MG63 (cell line): Measurements from ENCODE around the gene IGDCC3. TPM values are rescaled to one million over a fixed set of nuclear protein-coding genes. Genes with fewer than 3 reads are reported as not detected.

ENCODE experiments used
- DNase-seq: peaks from one replicate; pipeline ENCODE4 v3.0.0-alpha.2; 2020
- H3K27me3 ChIP-seq: fragments of 250-450 bp; sonication (Bioruptor Pico); 2 replicates; pipeline ENCODE4 v1.5.1; 2020; ENCODE audit warnings: mild to moderate bottlenecking, moderate library complexity
- H3K36me3 ChIP-seq: fragments of 250-450 bp; sonication (Bioruptor Pico); 2 replicates; pipeline ENCODE4 v1.5.1; 2020; ENCODE audit warnings: mild to moderate bottlenecking, moderate library complexity
- H3K4me3 ChIP-seq: fragments of 250-450 bp; sonication (Bioruptor Pico); 2 replicates; pipeline ENCODE4 v1.5.1; 2020; ENCODE audit warnings: mild to moderate bottlenecking, moderate library complexity
- H3K9me3 ChIP-seq: fragments of 250-450 bp; sonication (Bioruptor Pico); 2 replicates; pipeline ENCODE4 v1.5.1; 2020; ENCODE audit warnings: mild to moderate bottlenecking, moderate library complexity
- total RNA-seq: library from RNA; depleted of rRNA; stranded (reverse); fragments of >200 nt; shearing (Covaris generic); gene quantifications from 2 replicates; pipeline ENCODE4 v1.2.3, GENCODE V29; 2014; ENCODE audit warnings: low replicate concordance

Gene IGDCC3
- total RNA-seq, 1 experiment from 2014 or later = not detected

DNA sequence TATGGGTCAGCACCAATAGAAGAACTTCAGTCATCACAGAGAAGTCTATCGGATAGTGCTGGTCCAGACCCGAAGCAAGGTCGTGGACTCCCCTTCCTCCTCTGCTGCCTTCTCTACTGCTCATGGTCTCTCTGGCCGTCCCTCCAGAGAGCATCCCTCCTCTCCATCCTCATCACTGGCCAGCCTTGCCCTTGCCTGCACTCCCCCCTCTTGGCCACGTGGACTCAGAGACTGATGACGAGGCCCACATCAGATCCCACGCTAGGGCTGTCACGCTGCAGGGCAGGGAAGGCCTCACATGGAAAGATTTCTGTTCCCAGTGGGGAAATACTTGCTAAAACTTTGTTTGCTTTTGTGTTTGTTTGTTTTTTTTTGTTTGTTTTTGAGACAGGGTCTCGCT lies 35.3 kb downstream of the IGDCC3 start:
- no peaks in the 10 kb centered on the region for H3K9me3 ChIP-seq
- H3K4me3 ChIP-seq = no peak overlapping the region
- no peaks in the 10 kb centered on the region for H3K27me3 ChIP-seq
- DNase-seq = no peak
- H3K36me3 ChIP-seq = no peaks in the 10 kb centered on the region

DNA sequence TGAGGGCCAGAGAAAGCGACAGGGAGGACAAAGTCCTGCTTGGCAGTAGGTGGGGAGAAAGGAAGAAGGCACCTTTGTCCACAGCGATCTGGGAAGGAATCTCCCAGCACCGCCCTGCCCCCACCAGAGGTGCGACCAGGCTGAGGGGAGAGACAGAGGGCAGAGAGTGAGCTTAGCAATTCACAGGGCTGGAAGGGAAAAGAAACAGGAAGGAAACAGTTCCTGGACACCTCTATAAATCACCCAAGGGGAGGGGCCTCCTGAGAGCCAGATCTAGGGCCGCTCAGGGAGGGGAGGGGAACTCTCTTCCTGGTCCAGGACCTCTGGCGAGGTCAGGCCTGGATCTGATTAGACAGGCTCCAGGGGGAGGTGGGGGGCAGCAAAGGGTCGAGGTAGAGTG lies 37.9 kb downstream of the IGDCC3 start:
- no peaks in the 10 kb centered on the region for H3K9me3 ChIP-seq
- no peaks in the 10 kb centered on the region for H3K27me3 ChIP-seq
- DNase-seq = no peak
- H3K4me3 ChIP-seq = no peak overlapping the region
- no peaks in the 10 kb centered on the region for H3K36me3 ChIP-seq

DNA sequence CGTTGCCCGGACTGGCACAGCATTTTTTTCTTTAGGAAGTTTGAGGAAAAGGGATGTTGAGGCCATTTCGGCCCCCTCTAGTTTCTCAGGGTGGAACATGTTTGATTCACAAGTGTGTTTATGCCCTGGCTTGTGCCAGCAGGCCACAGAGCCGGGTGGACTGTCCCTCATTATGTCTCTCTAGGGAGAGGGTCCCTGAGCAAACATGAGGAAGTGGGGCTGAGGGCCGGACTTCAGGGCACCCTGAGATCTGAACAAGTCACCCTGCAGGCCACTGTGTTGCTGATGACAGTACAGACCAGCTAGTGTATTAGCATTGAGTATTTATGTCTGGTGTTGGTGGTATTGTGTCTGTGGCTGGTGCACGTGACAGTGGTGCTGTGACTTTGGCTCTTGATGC lies 38.4 kb downstream of the IGDCC3 start:
- Histone ChIP-seq H3K36me3 (no peaks in the 10 kb centered on the region), H3K27me3 (no peaks in the 10 kb centered on the region), H3K4me3 (no peak overlapping the region), H3K9me3 (no peaks in the 10 kb centered on the region)
- DNase-seq = no peak

DNA sequence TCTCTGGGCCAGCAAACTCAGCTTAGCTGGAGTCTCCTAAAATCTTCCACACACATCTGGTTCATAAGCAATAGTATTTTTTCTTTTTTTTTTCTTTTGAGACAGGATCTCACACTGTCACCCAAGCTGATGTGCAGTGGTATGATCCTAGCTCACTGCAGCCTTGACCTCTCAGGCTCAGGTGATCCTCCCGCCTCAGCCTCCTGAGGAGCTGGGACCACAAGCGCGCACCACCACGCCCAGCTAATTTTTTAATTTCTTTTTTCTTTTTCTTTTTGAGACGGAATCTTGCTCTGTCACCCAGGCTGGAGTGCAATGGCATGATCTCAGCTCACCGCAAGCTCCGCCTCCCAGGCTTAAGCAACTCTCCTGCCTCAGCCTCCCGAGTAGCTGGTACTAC lies 39.0 kb downstream of the IGDCC3 start:
- Histone ChIP-seq H3K27me3 (no peaks in the 10 kb centered on the region), H3K9me3 (no peaks in the 10 kb centered on the region), H3K4me3 (no peak overlapping the region), H3K36me3 (no peaks in the 10 kb centered on the region)
- DNase-seq = no peak

DNA sequence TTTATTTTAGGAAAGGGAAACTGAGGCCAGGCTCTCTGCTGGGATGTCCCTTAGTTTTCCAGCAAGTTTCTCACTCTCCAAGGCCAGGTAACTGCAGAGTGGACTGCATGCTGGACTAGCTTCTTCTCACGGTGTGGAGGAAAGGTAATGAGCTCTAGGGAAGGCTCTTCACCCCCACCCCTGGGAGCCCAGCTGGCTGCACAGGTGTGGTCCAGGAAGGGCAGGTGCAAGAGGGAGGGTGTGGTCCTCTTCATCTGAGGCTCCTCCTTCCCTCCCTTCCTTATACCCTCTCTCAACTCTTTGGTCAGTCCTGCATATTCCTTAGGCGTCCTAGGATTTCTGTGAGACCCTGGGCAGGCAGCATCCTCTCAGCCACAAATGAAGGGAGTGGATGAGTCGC lies 39.4 kb downstream of the IGDCC3 start:
- no peak overlapping the region for H3K4me3 ChIP-seq
- DNase-seq = no peak
- H3K27me3 ChIP-seq = no peaks in the 10 kb centered on the region
- no peaks in the 10 kb centered on the region for H3K36me3 ChIP-seq
- H3K9me3 ChIP-seq = no peaks in the 10 kb centered on the region

DNA sequence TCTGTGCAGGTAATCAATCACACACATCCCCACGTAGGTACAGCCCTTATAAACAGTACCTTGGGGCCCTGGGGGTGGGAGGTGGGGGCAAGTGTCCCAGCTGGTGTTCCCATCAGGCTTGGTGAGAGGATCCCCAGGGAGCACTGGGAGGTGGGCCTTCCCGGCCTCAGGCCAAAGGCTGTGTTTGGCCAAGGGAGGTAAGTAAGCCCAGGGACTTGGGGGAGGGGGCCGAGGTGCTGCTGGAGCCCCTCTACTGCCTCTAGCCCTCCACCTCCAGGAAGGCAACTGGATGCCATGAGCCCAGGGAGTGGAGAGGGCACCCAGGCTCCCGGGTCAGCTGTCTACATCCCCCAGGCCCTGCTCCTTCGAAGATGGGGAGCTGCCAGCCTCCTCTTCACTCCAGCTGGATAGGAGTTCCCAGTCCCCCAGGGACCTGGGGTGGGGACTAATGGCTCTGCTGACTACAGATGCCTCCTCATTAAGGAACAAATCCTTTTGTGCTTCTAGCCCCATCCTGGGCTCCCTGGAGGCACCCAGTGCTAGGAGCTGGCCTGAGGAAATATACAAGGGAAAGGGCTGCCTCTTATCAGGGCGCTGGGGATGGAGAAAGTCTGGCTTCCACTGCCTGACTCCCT lies 40.2 kb downstream of the IGDCC3 start:
- H3K4me3 ChIP-seq = no peak overlapping the region
- DNase-seq = no peak
- H3K36me3 ChIP-seq = no peaks in the 10 kb centered on the region
- H3K27me3 ChIP-seq = no peaks in the 10 kb centered on the region
- H3K9me3 ChIP-seq = no peaks in the 10 kb centered on the region

DNA sequence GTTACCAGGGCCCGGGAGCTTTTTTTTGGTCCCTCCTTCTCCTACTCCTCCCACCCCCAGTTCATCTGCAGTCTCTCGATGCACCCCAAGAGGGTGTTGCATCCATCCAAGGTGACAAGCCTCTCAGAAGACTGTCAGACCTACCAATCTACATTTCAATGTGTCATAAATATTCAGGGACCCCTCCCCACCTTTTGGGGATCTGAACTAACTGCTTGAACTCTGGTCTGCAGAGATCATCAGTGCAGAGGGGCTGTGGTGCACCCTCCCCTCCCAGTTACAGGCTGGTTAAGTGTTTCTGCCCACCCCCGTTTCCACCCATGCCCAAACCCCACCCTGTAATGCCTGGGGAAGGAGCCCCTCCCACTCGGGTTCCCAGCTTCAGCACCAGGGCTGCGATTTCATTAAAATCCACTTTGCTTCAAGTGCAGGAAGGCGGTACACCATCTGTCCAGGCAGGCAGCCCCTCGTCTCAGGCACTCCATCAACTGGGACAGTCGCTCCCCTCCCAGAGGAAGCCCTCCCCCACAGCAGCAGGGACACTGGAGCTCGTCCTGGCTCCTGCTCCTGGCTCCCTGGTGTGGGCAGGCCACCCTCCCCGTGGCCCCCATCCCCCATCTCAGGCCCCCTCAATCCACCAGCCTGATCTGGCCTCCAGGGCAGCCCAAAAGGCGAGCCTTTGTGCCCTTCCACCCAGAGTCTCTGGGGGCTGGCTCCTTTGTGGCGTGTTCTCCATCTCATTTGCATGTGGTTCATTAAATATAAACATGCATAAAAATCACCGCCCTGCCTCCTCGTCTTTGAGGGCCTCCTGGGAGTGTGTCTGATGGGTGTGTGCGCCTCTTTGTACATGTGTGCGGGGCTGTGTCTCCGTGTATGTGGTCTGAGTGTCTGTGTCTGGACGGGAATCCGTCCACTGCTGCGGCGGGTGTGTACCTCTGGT lies 41.0 kb downstream of the IGDCC3 start:
- H3K27me3 ChIP-seq = no peaks in the 10 kb centered on the region
- DNase-seq = no peak
- H3K4me3 ChIP-seq = no peak overlapping the region
- H3K9me3 ChIP-seq = no peaks in the 10 kb centered on the region
- no peaks in the 10 kb centered on the region for H3K36me3 ChIP-seq

DNA sequence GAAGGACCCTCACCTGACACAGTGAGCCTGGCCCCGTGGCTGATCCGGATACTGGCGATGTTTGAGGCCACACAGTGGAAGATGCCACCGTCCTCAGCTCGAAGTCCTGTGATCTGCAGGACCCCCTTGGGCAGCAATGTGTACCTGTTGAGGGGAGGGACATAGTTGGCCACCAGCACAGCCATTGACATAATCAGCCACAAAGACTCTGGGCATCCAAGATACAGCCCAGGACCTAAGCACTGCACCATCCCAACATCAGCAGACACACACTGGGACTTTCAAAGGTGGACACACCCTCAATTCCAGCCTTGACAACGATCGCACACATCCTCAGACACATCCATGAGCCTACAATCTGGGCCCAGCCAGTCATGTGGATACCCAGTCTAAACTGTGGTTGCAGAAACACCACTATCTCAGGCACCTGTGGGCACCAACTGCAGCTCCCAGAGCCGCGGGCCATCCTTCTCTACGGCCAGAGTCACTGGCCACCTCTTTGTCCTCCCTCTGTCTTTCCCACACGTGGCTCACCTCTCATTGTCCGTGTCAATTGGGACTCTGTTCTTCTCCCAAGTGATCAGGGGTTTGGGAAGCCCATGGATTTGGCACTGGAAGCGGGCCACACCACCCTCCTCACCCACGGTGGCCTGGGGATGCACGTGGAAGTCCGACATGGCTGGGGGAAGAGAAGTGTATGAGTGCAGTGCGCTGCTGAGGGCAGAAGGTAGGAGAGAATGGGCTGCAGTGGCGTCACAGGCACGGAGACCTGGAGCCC lies 42.3 kb downstream of the IGDCC3 start:
- no peak for DNase-seq
- H3K27me3 ChIP-seq = no peaks in the 10 kb centered on the region

DNA sequence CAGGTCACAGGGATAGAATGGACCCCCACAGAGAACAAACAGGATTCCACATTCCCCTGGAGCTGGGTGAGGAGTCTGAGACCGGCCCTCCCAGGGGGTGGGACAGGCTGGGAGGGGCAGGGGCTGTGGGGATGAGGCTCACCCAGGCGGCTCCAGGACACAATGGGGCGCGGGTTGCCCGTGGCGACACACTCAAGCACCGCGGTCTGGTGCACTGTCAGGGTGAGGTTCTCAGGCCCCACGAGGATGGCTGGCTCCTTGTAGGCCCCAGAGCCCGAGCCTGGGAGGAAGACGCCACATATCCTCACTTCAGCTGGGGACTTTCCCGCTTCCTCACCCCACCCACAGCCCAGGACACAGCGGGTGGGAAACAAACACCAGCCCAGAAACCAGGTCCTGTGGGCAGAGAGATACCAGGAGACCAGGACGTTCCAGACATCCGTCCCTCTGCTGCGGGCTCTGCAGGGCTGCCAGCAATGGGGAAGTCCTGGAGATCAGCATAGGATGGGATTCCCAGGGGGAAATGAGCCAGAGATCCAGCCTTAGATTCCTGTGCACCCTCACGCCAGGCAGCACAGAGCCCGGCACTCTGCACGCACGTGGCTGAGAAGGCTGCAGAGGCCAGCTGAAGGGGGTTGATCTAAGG lies 43.1 kb downstream of the IGDCC3 start:
- Histone ChIP-seq H3K36me3 (no peaks in the 10 kb centered on the region), H3K4me3 (no peak overlapping the region), H3K27me3 (no peaks in the 10 kb centered on the region), H3K9me3 (no peaks in the 10 kb centered on the region)
- no peak for DNase-seq

More for the DNA sequence above, 42.3 kb downstream of the IGDCC3 start:
- H3K4me3 ChIP-seq = no peak overlapping the region
- H3K36me3 ChIP-seq = no peaks in the 10 kb centered on the region
- no peaks in the 10 kb centered on the region for H3K9me3 ChIP-seq

DNA sequence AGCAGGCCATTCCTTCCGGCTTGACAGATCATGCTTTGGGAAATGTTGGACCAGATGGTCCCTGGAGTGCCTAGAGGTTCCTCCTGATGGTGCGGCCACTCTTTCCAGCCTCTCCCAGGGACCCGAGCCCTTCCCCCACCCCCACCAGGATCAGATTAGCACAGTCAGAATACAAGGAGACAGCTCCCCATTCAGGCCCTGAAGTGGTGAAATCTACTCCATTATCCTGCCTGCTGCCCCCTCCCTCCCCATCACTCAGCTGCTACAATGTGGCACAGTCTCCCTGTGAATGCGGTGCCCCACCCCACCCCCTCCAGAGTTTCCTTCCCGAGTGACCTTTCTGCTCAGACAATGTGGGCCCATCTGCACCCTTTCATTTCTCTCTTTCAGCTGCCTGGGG lies 43.9 kb downstream of the IGDCC3 start:
- H3K27me3 ChIP-seq = no peaks in the 10 kb centered on the region
- no peak overlapping the region for H3K4me3 ChIP-seq
- DNase-seq = no peak
- H3K9me3 ChIP-seq = no peaks in the 10 kb centered on the region
- no peaks in the 10 kb centered on the region for H3K36me3 ChIP-seq

DNA sequence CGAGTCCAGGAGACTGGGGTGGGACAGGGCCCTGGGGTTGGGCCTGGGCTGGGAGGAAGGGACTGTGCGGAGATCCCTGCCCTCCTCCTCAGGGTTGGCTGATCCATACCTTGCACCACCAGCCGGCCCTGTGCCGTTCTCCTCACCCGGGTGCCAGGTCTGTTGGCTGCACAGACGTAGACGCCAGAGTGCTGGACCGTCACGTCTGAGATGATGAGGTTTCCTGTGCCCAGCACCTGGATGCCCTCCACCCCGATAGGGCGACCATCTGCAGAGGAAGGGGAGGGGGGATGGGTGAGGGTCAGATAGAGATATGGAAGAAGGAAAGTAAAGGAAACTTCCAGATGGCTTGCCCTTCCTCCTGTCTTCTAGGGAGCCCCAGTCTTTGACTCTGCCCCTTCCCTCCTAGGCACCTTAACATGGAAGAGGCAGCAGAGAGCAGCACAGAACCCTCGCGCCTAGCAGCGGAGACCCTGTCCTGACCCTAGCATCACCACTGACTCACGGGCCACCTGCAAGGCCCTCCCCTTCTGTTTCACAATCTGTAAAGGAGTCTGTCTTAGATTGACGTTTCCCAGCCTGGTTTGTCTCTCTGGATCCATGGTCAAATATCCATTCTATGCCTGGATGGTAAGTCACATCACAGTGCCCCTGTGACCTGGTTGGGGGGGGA lies 44.5 kb downstream of the IGDCC3 start:
- no peaks in the 10 kb centered on the region for H3K27me3 ChIP-seq
- no peak for DNase-seq
- H3K4me3 ChIP-seq = no peak overlapping the region
- H3K9me3 ChIP-seq = no peaks in the 10 kb centered on the region
- no peaks in the 10 kb centered on the region for H3K36me3 ChIP-seq

DNA sequence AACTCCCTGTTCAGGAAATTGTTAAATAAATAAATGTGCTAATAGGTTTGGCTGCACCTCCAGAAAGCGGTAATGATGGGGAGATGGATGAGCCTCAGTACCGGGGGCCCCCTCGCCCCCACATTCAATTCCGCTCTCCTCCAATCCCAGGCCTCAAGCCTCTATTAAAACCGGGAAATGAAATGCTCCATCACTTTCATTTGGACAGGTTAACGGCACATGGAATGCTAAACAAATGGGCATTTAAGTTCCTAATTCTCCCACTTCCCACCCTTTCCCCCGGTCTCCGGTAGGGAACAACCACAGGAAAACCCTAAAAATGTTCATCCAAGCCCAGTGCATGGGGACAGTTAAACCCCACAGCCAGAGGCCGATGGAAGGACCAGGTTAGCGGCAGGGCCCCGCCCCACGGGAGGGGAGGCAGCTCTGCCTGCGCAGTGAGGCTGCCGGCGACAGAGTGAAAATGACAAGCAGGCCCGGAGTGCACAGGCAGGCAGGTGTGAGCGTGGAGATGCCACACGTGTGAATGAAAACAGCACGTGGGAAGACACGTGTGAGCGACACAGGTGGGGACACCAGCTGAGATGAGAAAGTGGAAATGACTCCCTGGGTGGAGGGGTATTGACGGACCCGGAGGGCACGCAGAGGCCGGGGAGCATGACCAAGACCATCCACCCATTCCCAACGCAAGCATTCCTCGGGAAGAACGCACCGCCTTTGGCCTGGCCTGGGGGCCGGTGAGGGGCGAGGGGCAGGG lies 45.2 kb downstream of the IGDCC3 start:
- DNase-seq = no peak
- Histone ChIP-seq H3K9me3 (no peaks in the 10 kb centered on the region), H3K4me3 (no peak overlapping the region), H3K27me3 (no peaks in the 10 kb centered on the region), H3K36me3 (no peaks in the 10 kb centered on the region)

DNA sequence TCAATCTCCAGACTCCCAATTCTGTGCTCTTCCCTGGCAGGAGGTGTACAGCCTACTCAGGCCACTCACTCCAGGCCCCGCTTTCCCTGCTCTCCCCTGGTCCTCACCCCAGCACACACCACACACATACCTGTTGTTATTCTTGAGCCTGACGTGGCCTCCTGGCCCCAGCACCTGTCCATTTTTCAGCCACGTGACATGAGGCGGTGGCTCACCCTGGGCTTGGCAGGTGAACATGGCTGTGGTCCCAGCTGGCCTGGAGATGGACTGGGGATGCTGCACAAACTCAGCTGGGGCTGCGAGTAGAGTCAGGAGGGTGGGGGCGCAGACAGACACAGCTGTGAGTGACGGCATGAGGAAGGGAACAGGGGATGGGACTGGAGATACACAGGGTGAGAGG lies 46.0 kb downstream of the IGDCC3 start:
- H3K27me3 ChIP-seq = no peaks in the 10 kb centered on the region
- no peaks in the 10 kb centered on the region for H3K36me3 ChIP-seq
- H3K4me3 ChIP-seq = no peak overlapping the region
- DNase-seq = no peak
- no peaks in the 10 kb centered on the region for H3K9me3 ChIP-seq

DNA sequence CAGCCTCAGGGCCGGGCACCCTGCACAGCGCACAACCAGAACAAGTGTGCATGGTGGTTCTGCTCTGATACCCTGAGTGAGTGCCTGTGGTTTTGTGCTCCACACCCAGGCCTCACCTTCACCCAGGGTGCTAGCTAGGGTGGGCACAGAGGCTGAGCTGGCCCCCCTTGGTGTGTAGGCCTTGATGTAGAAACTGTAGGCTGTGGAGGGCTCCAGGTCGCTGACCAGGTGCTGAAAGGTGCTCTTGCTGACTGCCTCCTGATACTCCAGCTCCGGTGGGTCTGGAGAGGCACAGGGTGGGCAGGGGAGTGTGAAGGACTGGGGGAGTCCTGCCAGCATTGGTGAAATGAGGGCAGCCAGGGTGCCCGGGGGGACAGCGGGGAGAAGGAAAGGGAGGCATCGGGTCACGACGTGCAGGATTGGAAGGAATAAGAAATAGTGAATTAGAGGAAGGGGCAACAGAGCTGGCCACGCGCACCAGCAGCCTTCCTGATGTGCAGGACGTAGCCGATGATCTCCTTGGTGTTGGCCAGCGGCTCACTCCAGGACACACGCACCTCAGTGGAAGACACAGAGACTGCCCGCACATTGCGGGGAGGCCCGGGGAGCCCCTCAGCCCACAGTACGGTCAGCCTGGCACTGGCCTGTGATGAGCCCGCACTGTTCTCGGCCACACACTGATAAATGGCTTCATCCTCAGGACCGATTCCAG lies 46.7 kb downstream of the IGDCC3 start:
- Histone ChIP-seq H3K36me3 (no peaks in the 10 kb centered on the region), H3K4me3 (no peak overlapping the region), H3K27me3 (no peaks in the 10 kb centered on the region), H3K9me3 (no peaks in the 10 kb centered on the region)
- no peak for DNase-seq

DNA sequence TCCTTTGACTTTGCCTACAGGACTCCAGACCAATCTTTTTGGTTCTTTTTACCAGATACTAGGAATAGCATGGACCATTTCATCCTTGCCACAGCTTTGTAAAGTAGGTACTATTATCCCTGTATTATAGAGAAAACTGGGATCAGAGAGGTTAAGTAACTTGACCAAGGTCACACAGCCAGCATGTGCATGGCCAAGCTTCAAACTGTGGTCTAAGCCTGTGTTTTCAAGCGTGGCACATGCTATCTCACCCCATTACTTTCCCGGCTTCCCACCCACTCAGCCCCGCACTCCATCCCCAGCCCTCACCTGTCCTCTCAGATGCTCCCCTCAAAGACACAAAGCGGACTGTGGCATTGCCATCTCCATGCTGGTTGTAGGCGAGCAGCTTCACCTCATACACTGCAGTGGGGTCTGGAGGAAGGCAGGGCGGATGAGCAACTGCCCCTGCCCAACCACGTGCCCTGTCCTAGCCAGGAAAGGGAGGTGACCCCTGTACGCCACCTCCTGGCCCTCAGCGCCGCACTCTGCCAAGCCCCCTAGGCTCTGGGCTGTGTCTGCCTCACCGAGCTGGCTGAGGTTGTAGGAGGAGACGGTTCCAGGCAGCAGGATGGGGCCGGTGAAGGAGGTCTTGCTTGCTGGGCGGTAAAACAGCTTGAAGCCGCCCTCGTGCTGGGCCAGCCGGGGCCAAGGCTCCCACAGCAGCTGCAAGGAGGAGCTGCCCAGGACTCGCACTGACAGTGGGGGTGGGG lies 47.6 kb downstream of the IGDCC3 start:
- Histone ChIP-seq H3K9me3 (no peaks in the 10 kb centered on the region), H3K4me3 (no peak overlapping the region), H3K36me3 (no peaks in the 10 kb centered on the region), H3K27me3 (no peaks in the 10 kb centered on the region)
- DNase-seq = no peak
